GM12892 (cell line): ENCODE data around the gene LHX3.

Experiments
- POLR2A ChIP-seq: IDR thresholded peaks from 2 replicates; pipeline ENCODE4 v1.6.1; 2011; ENCODE audit warnings: low read depth, low read length, control low read depth
- POLR2AphosphoS5 ChIP-seq: IDR thresholded peaks from 2 replicates; pipeline ENCODE4 v1.6.1; 2011; ENCODE audit warnings: low read depth, low read length, control low read depth

GRCh38 chr9:136238342-136238732 lies 33.4 kb upstream of the LHX3 start:
- TF ChIP-seq POLR2A = no peak
- no peak for TF ChIP-seq POLR2AphosphoS5
